ENCODE results near the gene NPPC.

DNA sequence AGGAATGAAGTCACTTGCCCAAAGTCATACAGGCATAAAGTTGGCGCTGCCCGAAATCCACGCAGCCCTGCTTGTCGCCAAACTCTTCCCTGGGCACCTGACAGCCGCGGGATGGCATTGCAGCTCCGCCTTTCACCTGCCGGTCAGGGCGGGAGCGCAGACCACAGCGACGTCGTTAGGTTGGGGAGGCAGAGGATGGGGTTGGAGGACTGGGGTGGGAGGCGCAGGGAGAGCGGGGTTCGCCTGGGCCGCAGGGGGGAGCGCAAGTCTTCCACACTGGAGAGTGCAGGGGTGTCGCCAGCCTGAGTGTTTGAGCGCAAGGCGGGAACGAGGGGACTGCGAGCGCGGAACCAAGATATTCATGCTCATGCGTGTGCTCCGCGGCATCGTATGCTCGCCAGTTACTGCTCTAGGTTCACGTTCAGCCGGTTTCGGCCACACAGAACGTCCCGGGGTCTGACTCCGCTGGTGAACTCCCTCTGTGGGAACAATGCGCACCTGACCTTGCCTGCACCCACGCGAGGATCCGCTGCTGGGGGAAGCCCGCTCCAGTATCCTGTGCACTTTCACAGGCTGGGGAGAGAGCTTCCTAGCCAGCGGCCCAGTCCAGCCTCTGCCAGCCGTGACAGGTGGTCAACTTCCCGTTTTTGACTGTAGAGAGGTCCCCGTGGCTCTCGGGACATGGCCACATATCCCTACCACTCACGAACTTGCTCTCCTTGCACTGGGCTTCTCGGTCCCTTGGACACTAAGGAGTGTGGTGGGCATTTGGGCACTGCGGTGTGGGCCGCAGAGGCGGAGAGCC is 767 bp upstream of the NPPC start:
- TF ChIP-seq, protein P1, sequence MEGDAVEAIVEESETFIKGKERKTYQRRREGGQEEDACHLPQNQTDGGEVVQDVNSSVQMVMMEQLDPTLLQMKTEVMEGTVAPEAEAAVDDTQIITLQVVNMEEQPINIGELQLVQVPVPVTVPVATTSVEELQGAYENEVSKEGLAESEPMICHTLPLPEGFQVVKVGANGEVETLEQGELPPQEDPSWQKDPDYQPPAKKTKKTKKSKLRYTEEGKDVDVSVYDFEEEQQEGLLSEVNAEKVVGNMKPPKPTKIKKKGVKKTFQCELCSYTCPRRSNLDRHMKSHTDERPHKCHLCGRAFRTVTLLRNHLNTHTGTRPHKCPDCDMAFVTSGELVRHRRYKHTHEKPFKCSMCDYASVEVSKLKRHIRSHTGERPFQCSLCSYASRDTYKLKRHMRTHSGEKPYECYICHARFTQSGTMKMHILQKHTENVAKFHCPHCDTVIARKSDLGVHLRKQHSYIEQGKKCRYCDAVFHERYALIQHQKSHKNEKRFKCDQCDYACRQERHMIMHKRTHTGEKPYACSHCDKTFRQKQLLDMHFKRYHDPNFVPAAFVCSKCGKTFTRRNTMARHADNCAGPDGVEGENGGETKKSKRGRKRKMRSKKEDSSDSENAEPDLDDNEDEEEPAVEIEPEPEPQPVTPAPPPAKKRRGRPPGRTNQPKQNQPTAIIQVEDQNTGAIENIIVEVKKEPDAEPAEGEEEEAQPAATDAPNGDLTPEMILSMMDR (IDR thresholded peaks at IDR 0.05; ENCODE audit: low read depth, low read length, poor library complexity, severe bottlenecking) = no peak
- no peak for TF ChIP-seq EZH2phosphoT487 (IDR thresholded peaks at IDR 0.05; ENCODE audit: borderline replicate concordance, low read length)
